HG02798 (cell line): ENCODE data around the gene TMEM145.

Source experiments
- ATAC-seq: cut with Tn5 transposase; IDR thresholded peaks from one replicate; pipeline ENCODE4 v1.9.1; 2021; ENCODE audit warnings: mild to moderate bottlenecking; ENCODE audit not compliant: unreplicated experiment, poor library complexity

TMEM145 gene

GRCh38 chr19:42277821-42278451 lies 35.2 kb upstream of the TMEM145 start:
- ATAC-seq = no peak

DNA sequence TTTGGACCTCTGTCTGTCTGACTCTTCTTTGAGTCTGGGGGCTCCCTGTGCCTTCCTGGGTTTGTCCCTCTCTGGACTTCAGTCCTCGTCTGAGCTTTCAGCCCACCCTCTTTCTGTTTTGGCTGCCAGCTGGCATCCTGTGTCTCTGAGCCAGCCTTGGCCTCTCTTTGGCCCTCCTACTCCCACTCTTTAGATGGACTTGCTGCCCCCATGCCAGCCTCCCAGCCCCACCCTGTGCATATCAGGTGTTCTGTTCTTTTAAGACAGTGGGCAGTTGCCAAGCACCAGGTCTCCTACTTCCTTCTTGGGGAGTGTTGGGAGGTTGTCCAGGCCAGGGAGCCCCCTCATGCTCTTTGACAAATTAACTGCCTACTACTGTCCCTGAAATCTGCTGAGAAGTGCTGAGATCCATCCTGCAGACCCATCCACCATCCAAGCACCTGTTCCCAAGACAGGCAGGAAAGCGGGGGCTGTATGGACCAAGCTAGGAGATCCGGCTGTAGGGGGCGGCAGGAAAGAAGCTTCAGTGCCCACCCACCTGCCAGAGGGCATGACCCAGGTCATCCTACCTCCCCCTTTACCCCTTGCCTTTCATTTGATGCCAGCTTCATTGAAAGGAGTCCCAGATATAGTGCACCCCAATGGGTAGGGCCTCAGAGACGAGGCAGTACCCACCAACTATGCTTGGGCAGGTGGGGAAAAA lies 34.5 kb upstream of the TMEM145 start:
- ATAC-seq = no peak

DNA sequence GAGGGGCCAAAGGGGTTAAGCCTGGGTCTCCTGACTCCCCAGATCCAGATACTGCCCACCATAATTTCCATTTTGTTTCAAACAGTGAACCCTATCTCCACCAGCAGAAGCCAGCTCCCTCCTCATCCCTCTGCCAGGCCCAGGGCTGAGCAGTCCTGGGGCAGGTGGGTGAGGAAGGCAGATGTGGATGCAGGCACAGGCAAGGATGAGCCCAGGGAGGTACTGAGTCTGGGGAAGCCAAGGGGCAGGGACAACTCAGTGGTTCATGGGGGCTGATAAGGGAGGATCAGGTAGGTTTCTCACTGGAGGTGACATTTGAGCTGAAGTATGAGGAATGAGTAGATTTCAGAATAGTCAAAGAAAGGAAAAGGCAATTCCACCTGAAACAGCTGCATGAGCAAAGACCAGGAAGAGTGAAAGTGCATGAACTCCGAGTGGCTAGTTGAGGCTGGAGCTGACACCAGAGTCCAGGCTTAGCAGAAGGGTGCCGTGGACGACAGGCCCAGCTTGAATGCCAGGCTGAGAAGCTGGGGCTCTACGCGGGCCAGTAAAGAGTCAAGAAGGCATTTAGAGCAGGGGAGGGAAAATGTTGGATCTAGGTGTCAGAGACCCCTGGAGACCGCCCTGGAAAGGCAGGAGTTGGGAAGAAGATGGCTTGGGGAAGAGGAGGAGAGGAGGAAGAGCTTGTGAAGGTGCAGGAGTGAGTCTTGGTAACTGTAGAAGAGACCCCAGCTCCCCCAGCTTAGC lies 33.8 kb upstream of the TMEM145 start:
- ATAC-seq = no peak

- ATAC-seq = peak; percentile 28
Observed at GRCh38 chr19:42279902-42280814, 33.0 kb upstream of the TMEM145 start.

DNA sequence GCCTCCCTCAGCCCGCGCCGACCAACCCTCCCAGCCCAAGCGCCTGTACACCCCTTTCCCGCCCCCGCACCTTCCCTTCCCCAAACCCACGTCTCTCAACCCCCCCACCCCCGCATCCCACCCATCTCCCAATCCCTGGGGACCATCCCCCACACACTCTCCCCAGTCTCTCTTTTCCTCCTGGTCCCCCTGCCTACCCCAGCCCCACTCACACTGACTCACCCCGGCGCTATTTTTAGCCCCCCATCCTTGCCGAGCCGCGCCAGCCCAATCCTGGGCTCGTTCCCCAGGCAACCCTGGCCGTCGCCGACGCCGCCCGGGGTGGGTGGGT lies 32.3 kb upstream of the TMEM145 start:
- ATAC-seq = no peak

DNA sequence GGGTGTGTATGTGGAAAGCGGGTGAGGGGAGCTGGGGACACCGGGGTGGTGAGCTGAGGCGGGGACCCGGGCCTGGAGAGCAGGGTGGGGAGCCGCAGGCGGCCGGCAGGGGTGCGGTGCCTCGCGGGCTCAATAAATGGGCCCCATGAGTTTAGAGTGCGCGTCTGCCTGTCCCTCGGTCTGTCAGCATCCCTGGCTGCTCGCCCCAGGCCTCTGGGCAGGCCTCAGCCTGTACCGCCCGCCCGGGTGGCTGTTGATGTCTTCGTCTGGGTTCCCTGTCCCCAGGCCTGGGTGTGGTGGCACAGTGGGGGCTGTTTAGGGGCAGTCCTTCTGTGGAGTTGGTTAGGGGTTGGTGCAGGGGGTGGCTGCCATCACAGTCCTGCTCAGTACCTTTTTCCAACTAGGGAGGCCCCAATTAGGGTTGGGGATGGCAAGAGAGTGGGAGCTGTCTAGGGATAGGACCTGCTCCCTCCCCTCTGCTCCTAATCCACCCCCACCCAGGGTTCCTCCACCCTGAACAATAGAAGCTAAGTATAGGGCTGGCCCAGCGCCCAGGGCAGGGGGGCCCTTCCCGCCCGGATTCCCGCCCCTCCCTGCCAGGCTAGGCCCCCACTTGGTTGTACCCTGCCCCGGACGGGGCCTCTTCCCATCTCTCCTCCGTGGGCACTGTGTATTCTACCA lies 31.8 kb upstream of the TMEM145 start:
- ATAC-seq = no peak

- ATAC-seq = no peak
Observed at GRCh38 chr19:42281827-42282762, 31.0 kb upstream of the TMEM145 start.

- ATAC-seq = no peak
Observed at GRCh38 chr19:42282819-42283187, 30.3 kb upstream of the TMEM145 start.

DNA sequence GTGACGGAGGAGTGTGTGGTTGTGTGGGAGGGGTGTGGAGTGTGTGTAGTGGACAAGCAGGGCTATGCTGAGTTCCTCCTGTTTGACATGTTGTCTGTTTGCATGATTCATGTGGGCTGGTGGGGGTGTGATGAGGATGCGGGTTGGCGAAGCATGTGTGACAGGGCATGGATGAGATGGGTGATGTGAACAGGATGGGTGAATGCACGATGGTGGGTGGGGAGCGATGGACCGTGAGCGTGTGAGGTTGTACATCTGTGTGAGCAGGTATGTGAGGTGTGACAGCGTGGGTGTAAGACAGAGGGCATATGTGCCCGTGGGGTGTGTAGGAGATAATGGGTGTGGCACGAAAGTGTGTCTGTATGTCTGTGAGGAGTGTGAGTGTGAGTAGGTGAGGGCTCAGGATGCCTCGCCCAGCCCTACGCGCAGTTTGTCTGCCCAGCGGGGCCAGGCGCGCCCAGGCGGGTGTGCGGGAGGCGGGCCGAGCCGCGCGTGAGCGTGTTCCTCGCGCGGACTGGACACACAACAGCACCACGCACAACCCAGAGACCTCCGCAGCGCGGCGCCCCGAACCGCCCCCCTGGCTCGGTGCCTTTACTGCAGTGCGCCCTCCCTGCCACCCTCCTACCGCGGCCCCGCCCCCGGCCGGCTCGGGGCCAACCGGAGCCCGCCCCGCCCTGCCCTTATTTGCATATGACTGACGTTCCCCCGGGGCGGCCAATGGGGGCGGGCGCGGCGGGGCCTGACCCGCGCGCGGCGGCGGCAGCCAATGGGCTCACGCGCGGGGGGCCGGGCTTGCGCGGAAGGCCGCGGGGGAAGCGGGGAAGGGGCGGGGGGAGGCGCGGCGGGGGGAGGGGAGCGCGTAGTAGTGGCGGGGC lies 29.7 kb upstream of the TMEM145 start:
- ATAC-seq = peak; percentile 66

DNA sequence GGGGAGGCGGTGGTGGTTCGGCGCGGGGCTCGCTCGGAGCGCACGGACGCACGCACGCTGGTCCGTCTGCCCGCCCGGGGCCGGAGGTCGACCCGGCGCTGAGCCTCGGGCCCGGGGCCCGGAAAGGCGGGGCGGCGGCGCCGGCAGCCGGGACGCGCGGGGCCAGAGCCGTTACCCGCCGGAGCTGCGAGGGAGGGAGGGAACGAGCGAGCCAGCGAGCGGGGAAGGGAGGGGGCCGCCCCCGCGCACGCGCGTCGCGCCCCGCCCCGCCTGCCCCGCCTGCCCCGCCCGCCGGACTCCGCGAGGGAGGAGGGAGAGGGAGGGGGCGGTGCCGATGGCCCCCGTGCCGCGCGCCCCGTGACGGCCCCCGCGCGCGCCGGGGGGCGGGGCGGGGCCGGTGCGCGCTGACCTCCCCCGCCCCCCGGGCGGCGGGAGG lies 29.0 kb upstream of the TMEM145 start:
- ATAC-seq = peak; percentile 49

DNA sequence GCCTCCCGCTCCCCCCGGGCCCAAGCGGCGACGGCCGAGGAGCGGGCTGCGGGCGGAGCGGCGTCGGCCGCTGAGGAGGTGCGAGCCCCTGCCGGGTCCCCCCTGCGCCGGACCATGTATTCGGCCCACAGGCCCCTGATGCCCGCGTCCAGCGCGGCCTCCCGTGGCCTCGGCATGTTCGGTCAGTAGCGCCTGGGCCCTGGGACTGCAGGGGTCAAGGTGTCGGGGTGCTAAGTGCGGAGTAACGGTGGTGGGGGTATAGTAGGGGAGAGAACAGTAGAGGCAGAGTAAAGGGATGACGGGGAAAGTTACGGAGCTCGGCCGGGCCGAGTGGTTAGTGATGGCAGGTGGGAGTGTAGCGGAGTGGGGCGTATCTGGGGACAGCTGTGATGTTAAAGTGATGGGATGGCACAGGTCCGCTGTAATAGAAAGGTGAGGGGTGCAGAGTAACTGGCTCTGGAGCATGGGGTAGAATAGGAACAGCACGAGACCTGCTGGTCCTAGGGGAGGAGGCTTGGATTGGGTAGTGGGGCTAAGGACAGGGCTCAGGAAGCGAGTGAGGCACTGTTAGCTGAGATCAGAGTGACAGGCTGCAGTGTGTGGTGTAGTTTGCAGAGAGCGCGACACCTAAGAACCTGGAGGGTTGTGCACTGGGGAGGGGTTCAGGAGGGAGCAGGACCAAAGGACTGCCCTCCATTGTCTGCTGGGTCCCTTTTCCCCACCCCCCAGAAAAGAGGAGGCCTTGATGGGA lies 28.3 kb upstream of the TMEM145 start:
- ATAC-seq = peak; percentile 0

- no peak for ATAC-seq
Observed at GRCh38 chr19:42285541-42285941, 27.6 kb upstream of the TMEM145 start.

- ATAC-seq = no peak
Observed at GRCh38 chr19:42285988-42286348, 27.1 kb upstream of the TMEM145 start.

DNA sequence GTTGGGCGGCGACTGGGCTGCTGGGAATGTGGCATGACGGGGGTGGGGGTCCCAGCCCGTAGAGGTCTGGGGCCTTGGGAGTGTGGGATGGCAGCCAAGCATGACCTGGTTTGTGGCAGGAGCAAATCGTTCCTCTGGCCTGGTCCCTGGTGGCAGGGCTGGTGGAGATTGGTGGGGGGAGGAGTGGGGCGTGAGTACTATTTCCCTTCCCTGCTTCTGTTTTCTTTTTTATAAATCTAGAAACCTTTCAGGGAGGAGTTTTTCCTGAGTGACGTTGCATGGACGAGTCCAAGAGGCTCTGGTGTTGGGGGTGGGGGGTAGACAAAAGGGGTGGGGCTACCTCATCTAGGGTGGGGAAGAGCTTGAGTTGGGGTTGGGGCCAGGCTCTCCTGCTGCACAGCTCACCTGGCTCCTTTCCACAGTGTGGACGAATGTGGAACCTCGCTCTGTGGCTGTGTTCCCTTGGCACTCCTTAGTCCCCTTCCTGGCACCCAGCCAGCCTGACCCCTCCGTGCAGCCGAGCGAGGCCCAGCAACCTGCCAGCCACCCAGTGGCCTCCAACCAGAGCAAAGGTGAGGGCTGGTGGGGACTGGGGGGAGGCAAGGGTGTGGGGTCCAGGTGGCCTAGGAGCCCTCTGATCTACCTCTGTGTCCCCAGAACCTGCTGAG lies 26.6 kb upstream of the TMEM145 start:
- ATAC-seq = no peak

DNA sequence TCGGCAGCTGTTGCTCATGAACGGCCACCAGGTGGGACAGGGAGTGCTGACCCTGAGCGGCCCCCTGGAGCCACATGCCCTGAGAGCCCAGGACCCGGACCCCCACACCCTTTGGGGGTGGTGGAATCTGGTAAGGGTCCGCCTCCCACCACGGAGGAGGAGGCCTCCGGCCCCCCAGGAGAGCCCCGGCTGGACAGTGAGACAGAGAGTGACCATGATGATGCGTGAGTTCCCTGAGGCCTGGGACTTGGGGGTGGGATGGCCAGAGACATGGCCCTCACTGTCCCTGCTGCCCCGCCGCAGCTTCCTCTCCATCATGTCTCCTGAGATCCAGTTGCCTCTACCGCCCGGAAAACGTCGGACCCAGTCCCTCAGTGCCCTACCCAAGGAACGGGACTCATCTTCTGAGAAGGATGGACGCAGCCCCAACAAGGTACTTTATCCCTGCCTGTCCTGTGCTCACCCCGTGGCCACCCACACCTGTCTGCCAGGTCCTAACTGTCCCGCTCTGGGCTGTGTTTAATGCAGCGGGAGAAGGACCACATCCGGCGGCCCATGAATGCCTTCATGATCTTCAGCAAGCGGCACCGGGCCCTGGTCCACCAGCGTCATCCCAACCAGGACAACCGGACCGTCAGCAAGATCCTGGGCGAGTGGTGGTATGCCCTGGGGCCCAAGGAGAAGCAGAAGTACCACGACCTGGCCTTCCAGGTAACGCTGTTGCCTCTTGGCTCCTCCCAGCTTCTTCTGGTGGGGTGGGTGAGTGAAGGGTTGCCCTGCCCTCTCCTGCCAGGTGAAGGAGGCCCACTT lies 25.9 kb upstream of the TMEM145 start:
- no peak for ATAC-seq

DNA sequence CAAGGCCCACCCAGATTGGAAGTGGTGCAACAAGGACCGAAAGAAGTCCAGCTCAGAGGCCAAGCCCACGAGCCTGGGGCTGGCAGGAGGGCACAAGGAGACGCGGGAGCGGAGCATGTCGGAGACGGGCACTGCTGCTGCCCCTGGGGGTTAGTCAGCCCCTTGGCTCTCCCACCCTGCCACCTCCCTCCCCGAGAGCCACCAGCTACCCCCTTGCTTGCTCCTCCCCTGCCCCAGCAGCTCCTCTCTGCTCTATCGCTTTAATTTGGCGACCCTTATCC lies 25.3 kb upstream of the TMEM145 start:
- ATAC-seq = no peak
